ENCODE data around the gene IRX2.

IRX2 gene

DNA sequence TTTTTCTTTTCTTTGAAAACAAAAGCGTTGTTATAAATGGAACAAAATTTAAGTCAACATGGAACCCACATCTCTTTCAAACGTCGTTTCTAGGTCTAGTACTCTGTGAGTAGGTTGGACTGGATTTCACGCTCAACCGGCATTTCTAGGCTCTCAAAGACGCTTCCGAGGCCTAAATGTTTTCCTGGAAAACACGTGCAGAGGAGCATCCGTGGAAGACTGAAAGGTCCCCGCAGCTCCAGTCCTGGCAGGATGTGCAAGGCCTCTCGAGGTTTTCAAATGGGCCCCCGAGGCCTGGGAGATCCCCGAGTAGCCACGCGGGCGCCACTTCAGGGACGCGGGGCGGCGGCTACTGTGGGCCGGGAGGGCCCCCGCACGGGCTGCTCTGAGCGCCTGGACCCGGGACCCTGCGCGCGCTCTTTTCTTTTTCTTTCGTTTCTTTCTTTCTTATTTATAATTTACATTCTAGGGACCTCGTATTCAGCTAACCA, 4.2 kb upstream of the IRX2 start:
- FAIRE-seq = no peak

DNA sequence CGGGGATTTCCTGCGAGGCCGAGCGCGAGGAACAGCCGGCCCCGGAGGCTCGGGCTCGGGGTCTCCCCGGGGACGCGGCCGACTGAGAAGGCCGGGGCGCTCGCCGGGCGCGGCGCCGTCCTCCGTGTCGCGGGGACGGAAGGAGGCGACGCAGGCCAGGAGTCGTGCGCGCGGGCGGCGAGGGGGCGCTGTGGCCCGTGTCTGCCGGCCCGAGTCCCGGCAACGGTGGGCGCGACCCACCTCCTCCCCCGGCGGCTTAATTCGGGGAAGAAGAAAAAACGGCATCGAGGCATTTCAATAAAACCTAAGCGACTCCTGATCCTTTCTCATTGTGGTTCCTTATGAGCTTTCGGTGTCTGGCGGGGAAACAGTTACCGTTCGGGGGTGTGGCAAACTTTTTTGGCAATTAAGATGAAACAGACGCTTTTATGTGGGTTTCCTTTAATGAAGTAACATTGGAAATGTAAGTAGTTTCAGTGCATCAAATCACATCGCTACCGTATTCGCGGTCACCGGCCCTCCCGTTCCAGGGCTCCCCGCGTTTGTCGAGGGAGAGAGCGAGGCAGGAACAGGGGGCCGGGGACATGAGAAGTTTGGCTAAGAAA, 3.7 kb upstream of the IRX2 start:
- FAIRE-seq = no peak

DNA sequence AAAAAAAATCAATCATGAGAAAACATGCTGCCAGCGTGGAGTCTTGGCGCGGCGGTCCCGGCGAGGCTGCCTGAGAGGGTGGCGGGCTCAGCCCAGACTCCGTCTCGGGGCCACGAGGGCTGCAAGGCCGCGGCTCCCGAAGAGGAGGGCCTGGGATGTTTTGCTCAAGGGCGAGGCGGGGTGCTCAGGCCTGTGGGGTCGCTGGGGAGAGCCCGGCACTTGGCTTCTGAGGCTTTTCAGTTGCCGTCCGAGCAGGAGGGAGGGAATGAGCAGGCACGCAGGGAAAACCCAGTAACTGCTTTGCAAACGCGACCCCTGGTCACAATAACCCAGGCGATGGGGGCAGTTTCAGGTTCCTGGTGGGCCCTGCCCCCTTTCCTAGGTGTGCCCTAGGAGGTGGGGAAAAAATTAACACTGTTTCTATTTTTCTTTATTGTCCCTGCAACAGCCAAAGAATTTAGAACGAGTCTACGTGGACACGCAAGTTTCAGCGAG, 3.2 kb upstream of the IRX2 start:
- FAIRE-seq = no peak

DNA sequence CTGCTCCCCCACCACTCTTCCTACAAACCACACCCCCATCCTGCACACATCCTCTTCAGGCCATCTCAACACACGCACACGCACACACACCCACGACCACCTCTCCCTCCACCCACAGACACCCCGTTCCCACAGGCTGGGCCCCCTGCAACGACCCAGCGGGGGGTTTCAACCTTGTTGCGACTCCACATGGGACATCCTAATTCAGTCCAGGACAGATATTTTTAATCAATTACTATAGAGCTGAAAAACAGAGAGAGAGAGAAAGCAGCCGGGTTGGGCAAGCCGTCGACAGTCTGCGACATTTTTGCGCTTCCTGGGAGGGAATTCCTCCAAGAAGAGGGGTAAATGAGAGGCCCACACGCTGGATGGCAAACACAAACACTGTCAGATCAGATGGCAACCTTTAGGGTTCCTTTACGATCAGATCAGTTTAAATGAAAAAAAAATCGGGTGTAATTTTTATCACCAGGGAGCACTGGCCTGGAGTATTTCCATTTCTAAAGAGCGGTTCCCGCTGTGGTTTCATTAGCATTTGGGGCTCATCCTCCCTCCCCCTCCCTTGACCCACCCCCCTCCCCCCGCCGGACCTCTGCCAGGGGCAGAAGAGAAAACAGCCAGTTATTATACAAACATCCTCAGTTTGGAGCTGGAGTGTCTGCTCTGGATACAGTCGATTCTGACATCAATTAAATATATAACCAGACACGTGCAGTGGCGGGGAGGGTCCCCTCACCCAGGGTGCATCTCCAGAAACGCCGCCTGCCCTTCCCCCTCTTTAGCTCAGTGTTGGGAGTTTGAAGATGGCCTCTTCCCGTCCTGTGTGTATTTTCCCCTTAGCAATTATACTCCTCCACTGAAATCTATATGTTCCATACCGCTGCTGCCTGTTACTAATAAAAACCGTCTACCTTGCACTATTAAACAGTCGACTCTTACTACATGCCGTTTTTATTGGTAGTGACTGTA, 2.3 kb upstream of the IRX2 start:
- FAIRE-seq = no peak

DNA sequence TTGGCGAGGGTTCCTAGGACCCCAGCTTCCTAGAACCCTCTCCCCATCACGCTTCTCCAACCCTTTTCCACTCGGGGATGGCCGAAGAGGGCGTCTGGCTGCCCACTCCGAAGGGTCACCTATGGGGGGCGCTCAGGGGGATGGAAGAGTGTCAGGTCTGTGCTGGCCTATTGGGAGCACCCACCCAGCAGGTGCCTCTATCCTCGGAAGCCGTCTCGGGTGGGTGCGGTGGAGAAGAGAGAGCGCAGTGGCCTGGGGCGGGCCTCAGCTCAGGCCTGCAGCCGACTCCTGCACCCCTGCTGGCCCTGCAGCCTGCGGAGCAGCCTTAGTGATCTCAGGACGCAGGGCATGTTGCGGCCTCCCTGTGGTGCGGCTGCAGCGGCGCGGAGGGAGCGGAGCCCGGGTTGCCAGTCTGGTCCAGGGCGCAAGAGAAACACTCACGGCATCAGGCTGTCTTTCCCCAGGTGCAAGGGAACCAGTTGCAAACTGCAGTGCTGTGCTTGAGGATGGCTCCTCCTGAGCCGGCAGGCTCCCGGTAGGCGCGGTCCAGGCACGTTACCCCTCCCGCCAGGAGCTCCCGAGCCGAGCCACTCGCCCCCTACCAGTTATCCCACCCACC, 1.5 kb upstream of the IRX2 start:
- FAIRE-seq = no peak

DNA sequence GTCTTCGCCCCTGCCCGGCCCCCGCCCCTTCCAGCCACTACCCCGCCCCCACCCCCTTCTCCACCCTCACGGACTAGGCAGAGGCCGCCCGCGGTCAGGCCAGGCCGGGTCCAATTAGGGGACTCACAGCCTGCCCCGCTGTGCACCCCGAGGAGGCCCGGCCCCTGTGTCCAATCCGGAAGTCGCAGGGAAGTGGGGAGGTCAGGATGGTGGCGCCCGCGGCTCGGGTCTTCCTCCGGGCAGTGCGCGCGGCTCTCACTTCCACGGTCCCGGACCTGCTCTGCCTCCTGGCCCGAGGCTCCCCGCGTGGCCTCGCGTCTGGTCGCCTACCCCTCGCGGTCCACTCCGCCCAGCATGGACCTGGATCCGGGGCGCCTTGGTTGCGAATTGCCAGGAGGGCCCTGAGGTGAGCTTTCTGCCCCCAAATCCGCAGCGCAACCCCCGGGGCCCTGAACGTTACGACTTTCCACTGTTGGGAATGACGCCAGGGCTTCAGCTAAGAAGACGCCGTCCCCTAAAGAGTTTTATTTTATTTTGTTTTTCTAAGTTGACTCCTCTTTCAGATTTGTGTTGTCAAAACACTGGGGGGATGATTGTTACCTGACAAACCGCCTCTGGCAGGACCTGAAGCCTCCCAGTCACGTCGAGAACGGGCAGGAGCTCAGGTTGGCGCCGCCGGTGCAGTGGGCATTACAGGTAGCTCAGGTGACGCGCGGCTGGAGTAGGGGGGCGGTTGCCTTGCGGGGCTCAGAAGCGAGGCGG, 763 bp upstream of the IRX2 start:
- FAIRE-seq = no peak

DNA sequence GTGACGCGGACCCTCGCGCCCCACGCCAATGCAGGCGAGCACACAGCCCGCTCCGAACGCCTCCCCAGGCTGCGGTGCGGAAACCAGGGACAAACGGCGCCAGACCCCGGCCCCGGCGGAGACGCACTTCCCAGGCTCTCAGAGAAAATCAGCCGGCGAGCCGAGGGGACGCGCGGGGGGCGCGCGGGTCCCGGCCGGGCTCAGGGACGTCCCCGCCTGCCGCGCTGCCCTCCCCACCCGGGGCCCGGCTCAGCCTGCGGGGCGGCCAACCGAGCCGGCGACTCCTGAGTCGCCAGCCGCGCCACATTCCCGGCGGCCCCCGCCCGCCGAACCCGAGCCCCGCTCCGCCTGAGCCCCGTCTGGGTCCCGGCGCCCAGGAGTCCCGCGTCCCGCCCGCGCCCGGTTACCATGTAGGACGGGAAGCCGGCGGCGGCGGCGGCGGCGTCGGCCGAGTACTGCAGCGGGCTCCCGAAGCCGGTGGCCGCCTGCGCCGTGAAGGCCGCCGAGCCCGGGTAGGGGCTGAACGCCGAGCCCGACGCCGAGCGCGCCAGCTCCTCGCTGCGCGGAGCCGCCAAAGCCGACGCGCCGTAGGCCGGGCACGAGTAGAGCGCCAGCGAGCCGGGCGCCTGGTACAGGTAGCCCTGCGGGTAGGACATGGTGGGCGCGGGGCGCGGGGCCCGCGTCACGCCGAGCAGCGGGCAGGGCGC, 566 bp downstream of the IRX2 start:
- FAIRE-seq = no peak

DNA sequence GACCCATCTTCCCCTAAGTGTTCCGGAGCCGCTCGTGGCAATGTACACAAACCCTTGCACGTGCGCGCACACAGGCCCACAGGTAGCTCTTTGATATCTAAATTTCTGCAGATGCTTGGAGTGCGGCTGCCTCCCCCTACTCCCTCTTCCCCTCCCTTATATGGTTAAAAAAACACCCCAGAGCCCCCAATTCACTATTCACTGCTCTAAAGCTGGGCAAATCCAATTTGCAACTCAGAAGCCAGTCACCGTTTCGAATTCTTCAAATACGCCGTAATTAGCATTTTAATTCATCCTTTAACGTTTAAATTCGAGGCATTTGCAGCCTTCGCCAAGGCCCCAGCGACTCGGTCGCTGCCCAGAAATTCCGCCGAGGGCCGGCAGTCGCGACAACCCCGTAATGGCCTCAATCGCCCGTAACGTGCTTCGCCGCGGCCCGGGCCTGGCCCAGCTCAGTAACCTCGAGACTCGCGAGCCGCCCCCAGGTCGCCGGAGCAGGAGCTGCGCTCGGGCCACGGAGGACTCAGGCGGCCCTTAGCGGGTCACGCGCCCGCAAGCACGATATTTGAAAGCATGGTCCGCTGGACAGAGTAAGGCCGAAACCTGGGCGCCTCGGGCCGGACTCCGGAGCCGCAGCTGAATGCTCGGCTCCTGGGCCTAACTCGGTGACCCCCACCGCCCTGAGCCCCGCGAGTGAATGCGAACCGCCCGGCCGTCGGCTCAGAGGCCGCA, 1.3 kb downstream of the IRX2 start:
- no peak for FAIRE-seq

DNA sequence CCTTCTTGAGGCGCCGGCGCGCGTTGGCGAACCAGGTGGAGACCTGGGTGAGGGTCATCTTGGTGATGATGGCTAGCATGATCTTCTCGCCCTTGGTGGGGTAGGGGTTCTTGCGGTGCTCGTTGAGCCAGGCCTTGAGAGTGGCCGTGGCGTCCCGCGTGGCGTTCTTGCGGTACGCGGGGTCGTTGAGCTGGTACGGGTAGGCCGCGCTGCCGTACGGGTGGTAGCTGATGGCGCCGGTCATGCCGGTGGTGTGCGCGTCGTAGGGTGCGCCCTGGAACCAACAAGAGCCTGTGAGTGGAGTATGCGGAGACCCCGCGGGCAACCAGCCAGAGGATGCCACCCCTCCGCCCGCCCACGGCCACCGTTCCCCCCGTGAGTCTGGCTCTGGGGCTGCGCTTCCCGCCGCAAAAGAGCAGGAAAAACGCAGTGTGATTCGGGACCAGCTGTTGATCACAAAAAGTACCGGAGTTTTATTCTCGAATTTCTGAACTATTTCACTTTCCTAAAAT, 1.9 kb downstream of the IRX2 start:
- FAIRE-seq = no peak

DNA sequence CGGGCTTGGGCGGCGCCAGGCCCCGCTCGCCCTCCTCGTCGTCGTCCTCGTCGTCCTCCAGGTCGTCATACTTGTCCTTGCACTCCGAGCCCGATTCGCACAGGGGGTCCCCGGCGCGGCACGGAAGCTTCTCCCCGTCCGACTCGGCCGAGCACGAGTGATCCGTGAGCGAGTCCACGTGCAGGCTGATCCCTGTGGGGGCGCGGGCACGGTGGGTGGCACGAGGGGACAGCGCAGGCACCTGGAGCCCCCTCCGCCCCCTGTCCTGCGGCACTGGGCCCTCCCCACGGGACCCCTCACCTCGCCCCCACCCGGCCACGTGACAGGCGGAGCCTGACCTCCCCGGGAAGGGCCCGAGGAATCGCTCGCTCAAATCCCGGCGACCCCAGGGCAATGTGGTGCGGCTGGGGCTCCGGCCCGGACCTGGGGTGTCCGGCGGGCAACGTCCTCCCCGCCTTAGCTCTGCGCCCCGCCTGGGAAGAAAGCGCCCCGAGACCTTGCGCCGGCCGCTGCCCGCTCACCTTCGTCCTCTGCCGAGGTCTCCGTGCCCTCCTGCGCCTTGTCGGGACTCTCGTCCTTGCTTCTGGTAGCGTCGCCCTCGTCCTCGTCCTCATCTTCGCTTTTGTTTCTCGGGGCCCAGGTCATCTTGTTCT, 2.5 kb downstream of the IRX2 start:
- no peak for FAIRE-seq

DNA sequence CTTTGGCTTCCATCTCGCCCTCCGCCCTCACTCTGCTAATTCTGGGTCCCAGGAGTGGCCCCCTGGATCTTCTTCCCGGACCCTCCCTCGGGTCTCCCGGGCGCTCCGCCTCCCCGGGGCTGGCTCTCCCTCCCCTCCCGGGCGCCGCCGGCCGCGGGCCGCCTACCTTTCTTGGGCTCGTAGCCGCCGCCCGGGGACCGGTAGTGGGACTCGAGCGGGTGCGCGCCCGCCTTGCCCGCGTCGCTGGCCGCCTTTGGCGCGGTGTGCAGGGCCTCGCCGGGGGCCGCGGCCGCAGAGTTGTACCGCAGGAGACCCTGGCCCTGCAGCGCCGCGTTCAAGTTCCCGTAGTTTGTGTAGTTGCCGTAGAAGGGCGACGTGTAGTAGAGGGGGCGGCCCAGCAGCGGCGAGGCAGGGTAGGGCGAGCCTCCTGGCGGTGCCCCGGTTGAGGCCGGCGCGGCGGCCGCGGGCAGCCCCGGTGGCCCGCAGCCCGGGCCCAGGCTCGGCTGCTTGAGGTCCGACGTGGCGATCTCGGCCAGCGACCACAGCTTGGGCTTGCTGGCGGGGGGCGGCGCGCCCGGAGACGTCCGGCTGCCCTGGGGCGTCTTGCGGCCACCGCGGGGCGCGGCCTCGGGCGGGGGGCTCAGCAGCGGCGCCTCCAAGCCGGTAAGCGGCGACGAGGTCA, 3.2 kb downstream of the IRX2 start:
- no peak for FAIRE-seq

DNA sequence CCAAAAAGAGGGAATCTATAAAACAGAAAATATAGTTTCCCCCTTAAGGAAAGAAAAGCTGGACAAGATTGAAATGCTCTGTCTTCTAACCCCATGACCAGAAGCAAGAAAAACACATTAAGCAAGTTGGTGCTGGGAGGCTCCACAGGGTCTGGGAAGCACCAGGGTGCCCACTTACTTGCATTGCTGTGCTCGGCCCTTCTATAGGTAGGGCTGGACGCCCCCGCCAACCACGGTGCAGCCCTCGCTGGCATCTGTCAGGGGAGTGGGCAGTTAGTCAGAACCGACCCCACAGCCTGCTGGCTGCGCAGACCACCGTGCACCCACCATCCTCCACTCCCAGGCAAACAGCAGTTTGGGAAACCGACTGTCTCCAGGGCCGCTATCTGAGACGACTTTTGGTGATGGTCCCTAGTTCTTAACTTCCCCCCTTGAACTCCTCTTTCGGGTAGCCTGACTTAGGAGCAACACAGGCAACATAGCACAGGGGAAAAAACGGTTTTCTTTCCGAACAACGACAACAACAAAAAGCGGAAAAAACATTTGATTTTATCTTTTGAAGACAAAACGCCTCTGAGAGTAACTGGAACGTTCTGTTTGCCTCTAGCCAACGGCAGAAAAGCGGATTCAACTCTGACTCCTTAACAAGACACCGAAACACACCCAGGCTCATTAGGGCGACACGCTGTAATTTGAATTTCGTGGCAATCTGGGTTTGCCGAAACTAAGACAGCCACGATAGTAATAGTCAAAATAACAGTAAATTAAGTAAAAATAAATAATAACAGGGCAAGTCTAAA, 3.9 kb downstream of the IRX2 start:
- no peak for FAIRE-seq

DNA sequence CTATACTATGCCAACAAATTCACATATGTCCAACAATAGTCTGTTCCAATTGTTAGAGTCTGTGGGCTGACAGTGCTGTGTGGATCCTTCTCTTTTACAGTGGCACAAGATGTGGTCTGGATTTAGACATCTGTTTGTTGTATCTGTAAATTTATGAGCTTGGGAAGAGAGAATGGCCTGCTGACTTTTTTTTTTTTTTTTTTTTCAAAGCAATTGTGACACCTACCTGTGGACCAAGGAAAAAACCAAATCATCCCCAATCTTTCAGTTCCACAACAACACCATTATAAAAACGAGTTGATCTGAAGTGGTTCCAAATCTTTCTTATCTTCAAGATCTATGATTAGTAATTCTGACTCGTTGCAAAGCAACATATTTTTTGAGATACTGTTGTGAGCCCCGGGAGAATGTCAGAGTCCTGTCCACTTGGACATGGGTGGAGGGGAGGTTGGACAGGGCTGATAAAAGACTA, 4.9 kb downstream of the IRX2 start:
- peak; percentile 81 for FAIRE-seq

DNA sequence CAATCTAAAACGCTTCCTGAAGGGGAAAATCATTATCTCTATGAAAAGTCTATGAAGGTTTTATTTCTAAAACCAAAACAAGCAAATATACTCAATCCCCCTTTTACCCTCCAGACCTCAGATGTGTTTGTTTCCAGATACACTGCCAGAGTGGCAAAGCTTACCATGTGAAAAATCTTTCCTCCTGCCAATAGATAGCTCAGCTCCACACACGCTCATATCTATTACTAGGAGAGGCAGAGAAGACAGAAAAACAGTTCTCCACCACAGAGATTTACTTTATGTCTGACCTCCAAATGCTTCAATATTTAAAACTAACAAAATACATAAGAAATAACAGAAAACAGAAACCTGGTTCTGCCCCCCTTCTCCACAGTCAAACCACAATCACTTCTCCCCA, 7.0 kb downstream of the IRX2 start:
- peak; percentile 68 for FAIRE-seq

DNA sequence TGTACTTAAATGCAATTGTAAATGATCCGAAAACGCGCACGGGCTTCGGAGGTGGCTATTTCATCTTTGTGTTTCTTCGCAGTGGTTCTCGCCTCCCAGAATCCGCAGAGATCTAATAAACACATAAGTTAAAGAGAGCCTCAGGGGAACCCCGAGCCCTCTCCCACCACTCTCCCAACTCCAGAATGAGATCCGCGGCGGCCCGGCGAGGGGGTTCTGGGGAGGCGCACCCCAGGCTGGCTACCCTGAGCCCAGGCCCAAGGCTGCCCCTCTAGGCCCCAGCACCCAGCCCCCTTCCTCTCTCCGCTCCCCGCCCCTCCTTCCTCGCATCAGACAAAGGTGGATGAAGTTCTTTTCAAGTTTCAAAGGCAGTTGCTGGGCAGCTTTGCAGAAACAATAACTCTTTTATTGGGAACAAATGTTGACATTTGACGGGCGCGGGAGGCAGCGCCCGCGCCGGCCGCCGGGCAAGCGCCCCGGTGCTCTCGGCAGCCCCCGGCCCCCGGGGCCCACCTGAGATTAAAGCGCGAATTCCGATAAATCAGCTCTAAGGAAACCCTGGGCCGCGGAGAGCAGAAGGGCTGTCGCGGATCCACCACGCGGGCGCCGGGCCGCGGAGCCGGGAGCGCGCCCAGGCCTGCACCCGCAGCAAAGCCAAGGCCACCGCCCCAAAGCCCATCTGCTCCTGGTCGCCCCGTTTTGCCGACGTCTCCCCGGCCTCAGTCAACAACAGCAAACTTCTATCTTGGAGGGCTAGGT, 8.4 kb downstream of the IRX2 start:
- FAIRE-seq = no peak

DNA sequence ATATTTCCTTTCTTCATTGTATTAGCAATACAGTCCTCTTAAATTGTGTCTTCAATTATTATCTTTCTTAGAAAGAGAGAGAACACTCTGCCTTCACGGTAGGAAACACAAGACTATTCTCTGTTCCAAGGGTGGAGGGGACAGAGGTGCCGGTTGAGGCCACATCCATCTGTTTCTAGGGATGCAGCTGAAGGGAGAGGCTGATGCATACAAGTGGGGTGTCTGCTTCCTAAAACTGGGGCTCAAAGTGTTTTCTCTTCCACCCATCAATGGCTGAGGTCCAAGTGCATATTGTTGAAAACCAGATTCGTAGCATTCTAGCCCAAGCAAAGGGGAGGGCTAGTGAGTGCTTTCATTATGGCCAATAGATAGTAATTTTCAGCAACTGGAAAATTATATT, 9.5 kb downstream of the IRX2 start:
- no peak for FAIRE-seq

DNA sequence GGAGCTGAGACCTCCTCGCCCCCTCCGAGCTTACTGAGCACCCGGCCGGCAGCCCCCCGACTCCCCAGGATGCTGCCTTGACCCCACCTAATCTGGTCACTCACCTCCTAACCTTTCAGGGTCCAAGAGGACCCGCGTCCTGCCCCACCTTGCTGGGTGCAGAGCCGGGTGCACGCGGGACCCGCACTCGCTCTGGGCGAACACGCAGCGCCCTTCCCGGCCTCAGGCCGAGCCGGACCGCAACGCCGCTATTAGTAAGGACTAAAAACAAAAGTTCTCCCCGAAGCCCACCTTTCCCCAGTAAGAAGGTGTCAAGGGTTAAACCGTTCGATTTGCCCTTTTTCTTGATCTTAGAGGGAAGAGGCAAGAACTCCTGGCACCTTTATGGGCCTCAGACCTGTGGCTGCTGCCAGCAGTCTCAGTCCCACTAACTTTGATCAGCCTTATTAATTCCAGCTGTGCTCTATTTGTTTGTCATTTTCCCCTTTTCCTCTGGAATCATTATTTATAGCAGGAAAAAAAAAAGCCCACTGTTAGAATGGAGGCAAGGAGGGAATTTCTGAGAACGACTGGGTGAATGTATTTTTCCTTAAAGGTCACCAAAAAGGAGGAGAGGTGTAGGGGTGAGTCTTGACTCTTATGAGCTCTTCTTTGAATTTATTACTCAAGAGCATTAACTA, 10.5 kb downstream of the IRX2 start:
- FAIRE-seq = no peak

Data from islet of Langerhans (tissue), 1 donor.